BE2C (cell line): Measurements from ENCODE around the gene REV3L.
"Not testable (repeated sequence)": the region's sequence is repeated elsewhere in the genome, so short reads cannot be mapped to it uniquely, and the experiment has no call there.

ENCODE experiments used
- DNase-seq: peaks from one replicate; pipeline ENCODE4 v3.0.0-alpha.2; 2020
- H3K27me3 ChIP-seq: fragments of 250-450 bp; sonication (Bioruptor Pico); 2 replicates; pipeline ENCODE4 v1.5.1; 2020; ENCODE audit warnings: mild to moderate bottlenecking
- H3K36me3 ChIP-seq: fragments of 250-450 bp; sonication (Bioruptor Pico); 2 replicates; pipeline ENCODE4 v1.5.1; 2020; ENCODE audit warnings: mild to moderate bottlenecking
- H3K4me1 ChIP-seq: fragments of 250-450 bp; sonication (Bioruptor Pico); 2 replicates; pipeline ENCODE4 v1.5.1; 2020
- H3K4me3 ChIP-seq: 2 replicates; pipeline ENCODE4 v1.5.1; 2011; ENCODE audit warnings: low read depth, low read length
- H3K9me3 ChIP-seq: fragments of 250-450 bp; sonication (Bioruptor Pico); 2 replicates; pipeline ENCODE4 v1.5.1; 2020
- CTCF ChIP-seq: IDR thresholded peaks from 2 replicates; pipeline ENCODE4 v1.5.1; 2012; ENCODE audit warnings: mild to moderate bottlenecking, low read depth, low read length

The REV3L gene

GRCh38 chr6:111291336-111292259, 191.4 kb downstream of the REV3L start:
- Histone ChIP-seq H3K36me3 (peaks cover 6% of the 10 kb centered on the region; the same call in 1 of the 2 replicates), H3K4me3 (no peak overlapping the region), H3K9me3 (no peaks in the 10 kb centered on the region), H3K4me1 (peaks cover 19% of the 10 kb centered on the region), H3K27me3 (no peaks in the 10 kb centered on the region)
- TF ChIP-seq CTCF, result no peak
- peak; percentile 35 for DNase-seq

GRCh38 chr6:111290689-111291335, 192.2 kb downstream of the REV3L start:
- H3K27me3 ChIP-seq, H3K36me3 ChIP-seq, H3K4me3 ChIP-seq, H3K9me3 ChIP-seq, DNase-seq: not testable (repeated sequence)
- peaks cover 19% of the 10 kb centered on the region for H3K4me1 ChIP-seq

- H3K9me3 ChIP-seq, H3K36me3 ChIP-seq, H3K27me3 ChIP-seq, DNase-seq, H3K4me3 ChIP-seq, H3K4me1 ChIP-seq: not testable (repeated sequence)
These were observed 198.7 kb downstream of the REV3L start for GRCh38 chr6:111284356-111284755.

GRCh38 chr6:111283707-111284106, 199.3 kb downstream of the REV3L start:
- TF ChIP-seq CTCF, result no peak
- peaks cover 5% of the 10 kb centered on the region for H3K36me3 ChIP-seq
- 0 out of 2 replicates have a peak, but pooled peaks cover 2% of the 10 kb centered on the region for H3K4me1 ChIP-seq
- no peaks in the 10 kb centered on the region for H3K9me3 ChIP-seq
- no peaks in the 10 kb centered on the region for H3K27me3 ChIP-seq
- H3K4me3 ChIP-seq, result no peak overlapping the region
- DNase-seq, result no peak

GRCh38 chr6:111282515-111282914, 200.5 kb downstream of the REV3L start:
- TF ChIP-seq CTCF, result no peak
- H3K4me1 ChIP-seq, result 0 out of 2 replicates have a peak, but pooled peaks cover 2% of the 10 kb centered on the region
- H3K9me3 ChIP-seq, result no peaks in the 10 kb centered on the region
- no peak overlapping the region for H3K4me3 ChIP-seq
- H3K27me3 ChIP-seq, result no peaks in the 10 kb centered on the region
- H3K36me3 ChIP-seq, result peaks cover 17% of the 10 kb centered on the region
- no peak for DNase-seq

GRCh38 chr6:111280445-111280955, 202.5 kb downstream of the REV3L start:
- Histone ChIP-seq H3K4me3 (no peak overlapping the region), H3K9me3 (no peaks in the 10 kb centered on the region; the same call in 1 of the 2 replicates), H3K27me3 (no peaks in the 10 kb centered on the region), H3K36me3 (peaks cover 36% of the 10 kb centered on the region), H3K4me1 (0 out of 2 replicates have a peak, but pooled peaks cover 2% of the 10 kb centered on the region)
- no peak for TF ChIP-seq CTCF
- no peak for DNase-seq
